ENCODE data around the gene RCVRN. TPM values are rescaled to one million over a fixed set of nuclear protein-coding genes. Genes with fewer than 3 reads are reported as not detected.

RCVRN gene
- total RNA-seq, 1 experiment from 2014 or later = not detected

- ChIA-PET CTCF (no interaction called here), POLR2A (no interaction called here)
- BruUV-seq (replicated peaks) = no TSS peak
- Histone ChIP-seq H3K27ac (ENCODE audit: low read length) (no peak overlapping the region), H3K36me3 (ENCODE audit: control insufficient read depth, insufficient read depth, low read length) (no peaks in the 10 kb centered on the region), H3K9me3 (ENCODE audit: control insufficient read depth, insufficient read depth, low read depth, low read length) (no peaks in the 10 kb centered on the region), H3K4me3 (ENCODE audit: low read depth in 2 of 2, low read length in 2 of 2) (no peak overlapping the region), H3K4me1 (ENCODE audit: control insufficient read depth, insufficient read depth, low read length) (no peaks in the 10 kb centered on the region), H3K27me3 (ENCODE audit: control insufficient read depth, insufficient read depth, low read length) (no peaks in the 10 kb centered on the region; the same call in 1 of the 2 replicates)
- DNase-seq (ENCODE audit: low read depth, low spot score) (no peak), ATAC-seq (no peak)
- intact Hi-C loops (cut with micrococcal nuclease; ENCODE audit: unreplicated experiment) (no loop called here), in situ Hi-C loops (cut with HindIII; ENCODE audit: low pct_unique_long_range_greater_than_20kb, low sequenced_read_pairs) (no loop called here)
- TF ChIP-seq POLR2AphosphoS5 (IDR thresholded peaks at IDR 0.05; ENCODE audit: low read depth, low read length) = no peak
- TF ChIP-seq, protein P1, sequence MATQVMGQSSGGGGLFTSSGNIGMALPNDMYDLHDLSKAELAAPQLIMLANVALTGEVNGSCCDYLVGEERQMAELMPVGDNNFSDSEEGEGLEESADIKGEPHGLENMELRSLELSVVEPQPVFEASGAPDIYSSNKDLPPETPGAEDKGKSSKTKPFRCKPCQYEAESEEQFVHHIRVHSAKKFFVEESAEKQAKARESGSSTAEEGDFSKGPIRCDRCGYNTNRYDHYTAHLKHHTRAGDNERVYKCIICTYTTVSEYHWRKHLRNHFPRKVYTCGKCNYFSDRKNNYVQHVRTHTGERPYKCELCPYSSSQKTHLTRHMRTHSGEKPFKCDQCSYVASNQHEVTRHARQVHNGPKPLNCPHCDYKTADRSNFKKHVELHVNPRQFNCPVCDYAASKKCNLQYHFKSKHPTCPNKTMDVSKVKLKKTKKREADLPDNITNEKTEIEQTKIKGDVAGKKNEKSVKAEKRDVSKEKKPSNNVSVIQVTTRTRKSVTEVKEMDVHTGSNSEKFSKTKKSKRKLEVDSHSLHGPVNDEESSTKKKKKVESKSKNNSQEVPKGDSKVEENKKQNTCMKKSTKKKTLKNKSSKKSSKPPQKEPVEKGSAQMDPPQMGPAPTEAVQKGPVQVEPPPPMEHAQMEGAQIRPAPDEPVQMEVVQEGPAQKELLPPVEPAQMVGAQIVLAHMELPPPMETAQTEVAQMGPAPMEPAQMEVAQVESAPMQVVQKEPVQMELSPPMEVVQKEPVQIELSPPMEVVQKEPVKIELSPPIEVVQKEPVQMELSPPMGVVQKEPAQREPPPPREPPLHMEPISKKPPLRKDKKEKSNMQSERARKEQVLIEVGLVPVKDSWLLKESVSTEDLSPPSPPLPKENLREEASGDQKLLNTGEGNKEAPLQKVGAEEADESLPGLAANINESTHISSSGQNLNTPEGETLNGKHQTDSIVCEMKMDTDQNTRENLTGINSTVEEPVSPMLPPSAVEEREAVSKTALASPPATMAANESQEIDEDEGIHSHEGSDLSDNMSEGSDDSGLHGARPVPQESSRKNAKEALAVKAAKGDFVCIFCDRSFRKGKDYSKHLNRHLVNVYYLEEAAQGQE (IDR thresholded peaks at IDR 0.05; ENCODE audit: insufficient read depth in 1 of 2, low read depth in 2 of 2, low read length in 1 of 2) = no peak
- no peak for TF ChIP-seq CTCF (IDR thresholded peaks at IDR 0.05)
- TF ChIP-seq TCF7L2 (IDR thresholded peaks at IDR 0.05; ENCODE audit: low read depth, low read length) = no peak
- no peak for TF ChIP-seq SIN3A (IDR thresholded peaks at IDR 0.05; ENCODE audit: borderline replicate concordance, insufficient read depth, low read depth, low read length)
Measured at GRCh38 chr17:9906616-9907015, 1.5 kb upstream of the RCVRN start.

GRCh38 chr17:9905902-9906301 lies 831 bp upstream of the RCVRN start:
- DNase-seq (ENCODE audit: low read depth, low spot score) (no peak), ATAC-seq (no peak)
- no peaks in the 10 kb centered on the region for H3K4me1 ChIP-seq (ENCODE audit: control insufficient read depth, insufficient read depth, low read length)
- CTCF ChIA-PET = no interaction called here
- no peak overlapping the region for H3K27ac ChIP-seq (ENCODE audit: low read length)
- intact Hi-C loops (cut with micrococcal nuclease; ENCODE audit: unreplicated experiment) (no loop called here), in situ Hi-C loops (cut with HindIII; ENCODE audit: low pct_unique_long_range_greater_than_20kb, low sequenced_read_pairs) (no loop called here)
- no TSS peak for BruUV-seq (replicated peaks)
- H3K27me3 ChIP-seq (ENCODE audit: control insufficient read depth, insufficient read depth, low read length) = no peaks in the 10 kb centered on the region; the same call in 1 of the 2 replicates
- POLR2A ChIA-PET = no interaction called here
- no peak overlapping the region for H3K4me3 ChIP-seq (ENCODE audit: low read depth in 2 of 2, low read length in 2 of 2)
- H3K36me3 ChIP-seq (ENCODE audit: control insufficient read depth, insufficient read depth, low read length) = no peaks in the 10 kb centered on the region
- TF ChIP-seq CTCF (IDR thresholded peaks at IDR 0.05) = peak; percentile 61; the same call in 1 of the 2 replicates
- no peak for TF ChIP-seq TCF7L2 (IDR thresholded peaks at IDR 0.05; ENCODE audit: low read depth, low read length)
- TF ChIP-seq POLR2AphosphoS5 (IDR thresholded peaks at IDR 0.05; ENCODE audit: low read depth, low read length) = no peak
- no peaks in the 10 kb centered on the region for H3K9me3 ChIP-seq (ENCODE audit: control insufficient read depth, insufficient read depth, low read depth, low read length)

All from Panc1 (cell line).